Caco-2 (cell line): Measurements from ENCODE around the gene AK9. TPM values are rescaled to one million over a fixed set of nuclear protein-coding genes. Genes with fewer than 3 reads are reported as not detected.

Experiments
- BruUV-seq: library from RNA; stranded (reverse); fragments of 400-500 nt; replicated peaks from 2 replicates; lab custom pipeline; 2021; lab: Mats Ljungman, UMichigan
- CTCF ChIA-PET: fragments of 300-600 bp; sonication (Branson Sonifier 250); formaldehyde crosslinking; loops from one replicate; lab custom pipeline; 2022; ENCODE audit warnings: antibody characterized with exemption; lab: Charles Lee
- POLR2A ChIA-PET: fragments of 300-600 bp; sonication (Branson Sonifier 250); formaldehyde crosslinking; loops from one replicate; lab custom pipeline; 2022; ENCODE audit warnings: antibody characterized with exemption; lab: Charles Lee
- DNase-seq, 2 experiments: peaks; one replicate each; pipeline versions ENCODE4 v3.0.0 to v3.0.0-alpha.2; 2020 to 2022
- H3K27me3 ChIP-seq: replicated peaks from 2 replicates; pipeline ENCODE4 v1.6.0; 2011; ENCODE audit warnings: low read length; ENCODE audit not compliant: control insufficient read depth, insufficient read depth
- H3K36me3 ChIP-seq: 2 replicates; pipeline ENCODE4 v1.5.1; 2011; ENCODE audit warnings: low read length; ENCODE audit not compliant: control insufficient read depth, insufficient read depth
- H3K4me1 ChIP-seq: fragments of 250-450 bp; sonication (Bioruptor Pico); 2 replicates; pipeline ENCODE4 v1.5.1; 2020; ENCODE audit warnings: mild to moderate bottlenecking
- H3K4me3 ChIP-seq: 2 replicates; pipeline ENCODE4 v1.5.1; 2011; ENCODE audit warnings: low read depth, mild to moderate bottlenecking, control low read depth, low read length
- H3K9me3 ChIP-seq: fragments of 250-450 bp; sonication (Bioruptor Pico); 2 replicates; pipeline ENCODE4 v1.5.1; 2020; ENCODE audit warnings: mild to moderate bottlenecking, moderate library complexity
- H3K27ac Mint-ChIP-seq: one replicate; pipeline ENCODE4 v1.8.0; 2022; ENCODE audit warnings: mixed read lengths; ENCODE audit not compliant: unreplicated experiment
- H3K27me3 Mint-ChIP-seq: one replicate; pipeline ENCODE4 v1.8.0; 2022; ENCODE audit warnings: mixed read lengths; ENCODE audit not compliant: insufficient read depth, unreplicated experiment
- H3K36me3 Mint-ChIP-seq: one replicate; pipeline ENCODE4 v1.8.0; 2022; ENCODE audit warnings: mild to moderate bottlenecking, mixed read lengths; ENCODE audit not compliant: insufficient read depth, unreplicated experiment
- H3K4me1 Mint-ChIP-seq: one replicate; pipeline ENCODE4 v1.8.0; 2022; ENCODE audit warnings: low read depth, mixed read lengths; ENCODE audit not compliant: unreplicated experiment
- H3K4me3 Mint-ChIP-seq: one replicate; pipeline ENCODE4 v1.8.0; 2022; ENCODE audit warnings: mild to moderate bottlenecking, moderate library complexity, mixed read lengths; ENCODE audit not compliant: unreplicated experiment
- H3K9me3 Mint-ChIP-seq: one replicate; pipeline ENCODE4 v1.8.0; 2022; ENCODE audit warnings: mixed read lengths; ENCODE audit not compliant: unreplicated experiment
- CTCF ChIP-seq, 2 experiments: fragments of 200-600 bp in 1 of 2; IDR thresholded peaks; 1 replicate in 1 of 2; 2 replicates in 1 of 2; pipeline versions ENCODE4 v1.5.1 to v1.8.0; 2011 to 2022; ENCODE audit warnings: antibody characterized with exemption in 1 of 2, control low read depth in 1 of 2, inconsistent platforms in 1 of 2, low read depth in 1 of 2, low read length in 1 of 2, mild to moderate bottlenecking in 1 of 2, moderate library complexity in 1 of 2; ENCODE audit not compliant: insufficient read depth in 1 of 2, severe bottlenecking in 1 of 2, unreplicated experiment in 1 of 2
- intact Hi-C: fragments of 100-400 bp; cut with micrococcal nuclease; formaldehyde crosslinking; loops from one replicate; pipeline ENCODE4 v1.10.0; 2022; ENCODE audit not compliant: unreplicated experiment
- total RNA-seq: library from RNA; stranded (reverse); gene quantifications from 2 replicates; pipeline ENCODE4 v1.2.3, GENCODE V29; 2022

The AK9 gene
- total RNA-seq, 1 experiment from 2014 or later = 3.4 TPM

GRCh38 chr6:109512271-109512817, 178.7 kb downstream of the AK9 start:
- no peaks in the 10 kb centered on the region for H3K36me3 ChIP-seq
- H3K4me3 Mint-ChIP-seq = no peak overlapping the region
- CTCF ChIA-PET = no interaction called here
- H3K4me1 Mint-ChIP-seq = peaks cover 6% of the 10 kb centered on the region
- peaks cover 6% of the 10 kb centered on the region for H3K27me3 Mint-ChIP-seq
- POLR2A ChIA-PET = no interaction called here
- BruUV-seq = no TSS peak
- no peaks in the 10 kb centered on the region for H3K36me3 Mint-ChIP-seq
- DNase-seq = no peak
- no peaks in the 10 kb centered on the region for H3K27me3 ChIP-seq
- H3K9me3 ChIP-seq = no peaks in the 10 kb centered on the region
- H3K4me3 ChIP-seq = no peak overlapping the region
- H3K4me1 ChIP-seq = no peaks in the 10 kb centered on the region
- no peaks in the 10 kb centered on the region for H3K9me3 Mint-ChIP-seq
- TF ChIP-seq CTCF (IDR thresholded peaks at IDR 0.05; ENCODE audit: insufficient read depth in 1 of 2, low read depth in 1 of 2, low read length in 1 of 2, severe bottlenecking in 1 of 2, unreplicated experiment in 1 of 2) = no peak
- intact Hi-C loops = no loop called here
- H3K27ac Mint-ChIP-seq = no peak overlapping the region

- H3K9me3 ChIP-seq = no peaks in the 10 kb centered on the region
- no peak overlapping the region for H3K4me3 Mint-ChIP-seq
- H3K36me3 Mint-ChIP-seq = no peaks in the 10 kb centered on the region
- peaks cover 7% of the 10 kb centered on the region for H3K27me3 Mint-ChIP-seq
- no peak overlapping the region for H3K27ac Mint-ChIP-seq
- ChIA-PET CTCF (no interaction called here), POLR2A (no interaction called here)
- H3K4me3 ChIP-seq = no peak overlapping the region
- H3K4me1 ChIP-seq = no peaks in the 10 kb centered on the region
- intact Hi-C loops = no loop called here
- H3K9me3 Mint-ChIP-seq = no peaks in the 10 kb centered on the region
- no TSS peak for BruUV-seq
- no peak for TF ChIP-seq CTCF (IDR thresholded peaks at IDR 0.05; ENCODE audit: insufficient read depth in 1 of 2, low read depth in 1 of 2, low read length in 1 of 2, severe bottlenecking in 1 of 2, unreplicated experiment in 1 of 2)
- no peak for DNase-seq
- peaks cover 6% of the 10 kb centered on the region for H3K4me1 Mint-ChIP-seq
- no peaks in the 10 kb centered on the region for H3K27me3 ChIP-seq
- no peaks in the 10 kb centered on the region for H3K36me3 ChIP-seq
Observed at GRCh38 chr6:109511832-109512231, 179.2 kb downstream of the AK9 start.

- ChIA-PET CTCF (no interaction called here), POLR2A (no interaction called here)
- Histone ChIP-seq H3K4me3 (no peak overlapping the region), H3K27me3 (no peaks in the 10 kb centered on the region), H3K4me1 (no peaks in the 10 kb centered on the region), H3K9me3 (no peaks in the 10 kb centered on the region), H3K36me3 (no peaks in the 10 kb centered on the region)
- Mint-ChIP-seq H3K9me3 (no peaks in the 10 kb centered on the region), H3K27me3 (peaks cover 9% of the 10 kb centered on the region), H3K4me3 (no peak overlapping the region), H3K4me1 (no peaks in the 10 kb centered on the region), H3K27ac (no peak overlapping the region), H3K36me3 (no peaks in the 10 kb centered on the region)
- TF ChIP-seq CTCF (IDR thresholded peaks at IDR 0.05; ENCODE audit: insufficient read depth in 1 of 2, low read depth in 1 of 2, low read length in 1 of 2, severe bottlenecking in 1 of 2, unreplicated experiment in 1 of 2) = no peak
- no peak for DNase-seq
- intact Hi-C loops = no loop called here
- BruUV-seq = no TSS peak
Observed at GRCh38 chr6:109510358-109510757, 180.6 kb downstream of the AK9 start.
